Liver (tissue), 9 donors: Measurements from ENCODE around the gene ST6GALNAC5. TPM values are rescaled to one million over a fixed set of nuclear protein-coding genes. Genes with fewer than 3 reads are reported as not detected.

Source experiments
- DNase-seq: peaks from one replicate; pipeline ENCODE4 v3.0.0-alpha.2; 2017; ENCODE audit warnings: low spot score
- H3K27ac ChIP-seq, 2 donors: one replicate each; pipeline ENCODE4 v1.7.0; 2013; ENCODE audit warnings: inconsistent platforms in 2 of 2, low read length in 2 of 2, control low read depth in 1 of 2, low read depth in 1 of 2, mild to moderate bottlenecking in 1 of 2
- H3K27me3 ChIP-seq, 4 donors: one replicate each; pipeline versions ENCODE4 v1.6.1 to v1.7.0; 2013; ENCODE audit warnings: low read length in 3 of 4, inconsistent platforms in 1 of 4, mild to moderate bottlenecking in 1 of 4, moderate library complexity in 1 of 4; ENCODE audit not compliant: control insufficient read depth in 4 of 4, insufficient read depth in 4 of 4
- H3K36me3 ChIP-seq, 4 donors: one replicate each; pipeline versions ENCODE4 v1.6.1 to v1.7.0; 2013; ENCODE audit warnings: low read length in 3 of 4, mild to moderate bottlenecking in 3 of 4, low read depth in 1 of 4, moderate library complexity in 1 of 4; ENCODE audit not compliant: control insufficient read depth in 4 of 4, insufficient read depth in 3 of 4
- H3K4me1 ChIP-seq, 4 donors: one replicate each; pipeline versions ENCODE4 v1.6.1 to v1.7.0; 2013; ENCODE audit warnings: low read length in 3 of 4, mild to moderate bottlenecking in 3 of 4, moderate library complexity in 1 of 4; ENCODE audit not compliant: control insufficient read depth in 4 of 4, insufficient read depth in 4 of 4
- H3K4me3 ChIP-seq, 3 donors: one replicate each; pipeline versions ENCODE4 v1.6.1 to v1.7.0; 2013; ENCODE audit warnings: low read length in 3 of 3, control low read depth in 1 of 3, low read depth in 1 of 3, mild to moderate bottlenecking in 1 of 3
- H3K9ac ChIP-seq, 2 donors: one replicate each; pipeline ENCODE4 v1.7.0; 2013; ENCODE audit warnings: low read length in 2 of 2, mild to moderate bottlenecking in 2 of 2, moderate library complexity in 2 of 2, control low read depth in 1 of 2, low read depth in 1 of 2
- H3K9me3 ChIP-seq, 4 donors: one replicate each; pipeline versions ENCODE4 v1.6.1 to v1.7.0; 2013; ENCODE audit warnings: low read length in 3 of 4; ENCODE audit not compliant: control insufficient read depth in 4 of 4
- ATF3 ChIP-seq: IDR thresholded peaks from 2 replicates; pipeline ENCODE4 v1.6.1; 2016; ENCODE audit warnings: antibody characterized with exemption
- EGR1 ChIP-seq, 2 donors: IDR thresholded peaks; 2 replicates each; pipeline ENCODE4 v1.6.1; 2016 to 2018; ENCODE audit warnings: antibody characterized with exemption in 2 of 2, low read depth in 2 of 2
- FOXA1 ChIP-seq: IDR thresholded peaks from 2 replicates; pipeline ENCODE4 v1.6.1; 2016; ENCODE audit warnings: antibody characterized with exemption
- GABPA ChIP-seq, 2 donors: IDR thresholded peaks in 1 of 2; conservative IDR thresholded peaks in 1 of 2; 2 replicates each; pipeline ENCODE4 v1.6.1; 2016; ENCODE audit warnings: antibody characterized with exemption in 2 of 2, mild to moderate bottlenecking in 1 of 2, moderate library complexity in 1 of 2
- HNF4A ChIP-seq, 2 donors: conservative IDR thresholded peaks; 2 replicates each; pipeline ENCODE4 v1.6.1; 2016; ENCODE audit warnings: antibody characterized with exemption in 2 of 2, mild to moderate bottlenecking in 2 of 2
- HNF4G ChIP-seq: IDR thresholded peaks from 2 replicates; pipeline ENCODE4 v1.6.1; 2016; ENCODE audit warnings: antibody characterized with exemption
- JUND ChIP-seq, 2 donors: IDR thresholded peaks; 2 replicates each; pipeline ENCODE4 v1.6.1; 2016; ENCODE audit warnings: antibody characterized with exemption in 2 of 2
- NR2F2 ChIP-seq: IDR thresholded peaks from 2 replicates; pipeline ENCODE4 v1.6.1; 2016; ENCODE audit warnings: antibody characterized with exemption
- RAD21 ChIP-seq, 2 donors: IDR thresholded peaks; 2 replicates each; pipeline ENCODE4 v1.6.1; 2016; ENCODE audit warnings: antibody characterized with exemption in 2 of 2, mild to moderate bottlenecking in 2 of 2
- REST ChIP-seq: IDR thresholded peaks from 2 replicates; pipeline ENCODE4 v1.6.1; 2016; ENCODE audit warnings: antibody characterized with exemption, mild to moderate bottlenecking
- RXRA ChIP-seq, 2 donors: IDR thresholded peaks; 2 replicates each; pipeline ENCODE4 v1.6.1; 2017 to 2018; ENCODE audit warnings: antibody characterized with exemption in 2 of 2, mild to moderate bottlenecking in 1 of 2
- SP1 ChIP-seq: IDR thresholded peaks from 2 replicates; pipeline ENCODE4 v1.6.1; 2018; ENCODE audit warnings: antibody characterized with exemption, mild to moderate bottlenecking
- TAF1 ChIP-seq: conservative IDR thresholded peaks from 2 replicates; pipeline ENCODE4 v1.6.1; 2016; ENCODE audit warnings: antibody characterized with exemption, mild to moderate bottlenecking
- YY1 ChIP-seq: IDR thresholded peaks from 2 replicates; pipeline ENCODE4 v1.6.1; 2016; ENCODE audit warnings: antibody characterized with exemption, mild to moderate bottlenecking
- WGBS: extraction: QIAGEN DNeasy Blood & Tissue Kit; methylation state at CpG from one replicate; pipeline ENCODE4 v1.1.7; 2013; 5-methylcytosine and 5-hydroxymethylcytosine counted together
- polyA plus RNA-seq, 2 donors: library from polyadenylated mRNA; stranded (reverse) in 1 of 2; unstranded in 1 of 2; fragments of 200-250 nt in 1 of 2; fragments of >200 nt in 1 of 2; fragmentation: Nextera tagmentation in 1 of 2; extraction: Ambion mirVana in 1 of 2; gene quantifications; one replicate each; pipeline versions ENCODE4 v1.2.1 to v1.2.3, GENCODE V29; 2013 to 2015
- total RNA-seq, 2 donors: library from RNA; depleted of rRNA; stranded (reverse); fragments of >200 nt; gene quantifications; one replicate each; pipeline ENCODE4 v1.2.3, GENCODE V29; 2014
- TF ChIP-seq, protein P1 (sequence below): IDR thresholded peaks from 2 replicates; pipeline ENCODE4 v1.6.1; 2016; ENCODE audit warnings: antibody characterized with exemption
- TF ChIP-seq, protein P2 (sequence below): IDR thresholded peaks from 2 replicates; pipeline ENCODE4 v1.6.1; 2016; ENCODE audit warnings: antibody characterized with exemption
- TF ChIP-seq, protein P3 (sequence below): fragments of 150-350 bp; IDR thresholded peaks from 2 replicates; pipeline ENCODE4 v1.5.1; 2017; ENCODE audit warnings: improper control_type of control experiment, low read depth, low read length; ENCODE audit not compliant: missing input control
- donor health status: healthy.
- donor health status: healthy.
- donor health status: healthy.
- donor health status: healthy.
- donor health status: healthy.

Gene ST6GALNAC5
- total and polyA plus RNA-seq, 4 donors = 0.09 to 0.17 TPM; not detected in 2

DNA sequence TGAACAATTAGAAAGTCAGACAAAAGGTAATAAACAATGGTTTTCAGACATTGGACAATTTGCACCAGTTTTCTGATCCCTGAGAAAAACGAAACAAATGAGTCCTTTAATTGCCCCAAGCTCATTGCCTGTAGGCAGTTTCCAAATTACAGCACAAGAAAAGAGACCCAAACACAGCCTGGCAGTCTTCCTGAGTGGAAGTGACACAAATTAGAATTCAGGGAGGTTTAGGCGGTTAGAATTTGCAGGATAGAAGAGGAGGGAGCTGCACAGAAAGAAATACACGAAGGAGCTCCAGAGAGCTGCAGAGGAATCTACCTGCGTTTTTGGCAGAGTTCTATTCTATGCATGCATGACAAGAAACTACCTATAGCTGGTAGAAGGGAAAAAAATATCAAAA is 236.2 kb downstream of the ST6GALNAC5 start:
- Histone ChIP-seq H3K4me3 (no peak overlapping the region), H3K9me3 (no peaks in the 10 kb centered on the region), H3K27me3 (no peaks in the 10 kb centered on the region), H3K4me1 (no peaks in the 10 kb centered on the region), H3K27ac (no peak overlapping the region), H3K36me3 (no peaks in the 10 kb centered on the region), H3K9ac (no peak overlapping the region)
- 89% methylated on average over 4 of the region's 4 CpGs for WGBS
- DNase-seq = no peak
- TF ChIP-seq HNF4A (conservative IDR thresholded peaks at IDR 0.05) = no peak
- no peak for TF ChIP-seq GABPA (IDR thresholded peaks at IDR 0.05 in 1 of 2, conservative IDR thresholded peaks at IDR 0.05 in 1 of 2)
- TF ChIP-seq, protein P1, sequence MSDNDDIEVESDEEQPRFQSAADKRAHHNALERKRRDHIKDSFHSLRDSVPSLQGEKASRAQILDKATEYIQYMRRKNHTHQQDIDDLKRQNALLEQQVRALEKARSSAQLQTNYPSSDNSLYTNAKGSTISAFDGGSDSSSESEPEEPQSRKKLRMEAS = no peak
- TF ChIP-seq NR2F2 = no peak
- no peak for TF ChIP-seq FOXA1
- no peak for TF ChIP-seq HNF4G
- TF ChIP-seq, protein P2, sequence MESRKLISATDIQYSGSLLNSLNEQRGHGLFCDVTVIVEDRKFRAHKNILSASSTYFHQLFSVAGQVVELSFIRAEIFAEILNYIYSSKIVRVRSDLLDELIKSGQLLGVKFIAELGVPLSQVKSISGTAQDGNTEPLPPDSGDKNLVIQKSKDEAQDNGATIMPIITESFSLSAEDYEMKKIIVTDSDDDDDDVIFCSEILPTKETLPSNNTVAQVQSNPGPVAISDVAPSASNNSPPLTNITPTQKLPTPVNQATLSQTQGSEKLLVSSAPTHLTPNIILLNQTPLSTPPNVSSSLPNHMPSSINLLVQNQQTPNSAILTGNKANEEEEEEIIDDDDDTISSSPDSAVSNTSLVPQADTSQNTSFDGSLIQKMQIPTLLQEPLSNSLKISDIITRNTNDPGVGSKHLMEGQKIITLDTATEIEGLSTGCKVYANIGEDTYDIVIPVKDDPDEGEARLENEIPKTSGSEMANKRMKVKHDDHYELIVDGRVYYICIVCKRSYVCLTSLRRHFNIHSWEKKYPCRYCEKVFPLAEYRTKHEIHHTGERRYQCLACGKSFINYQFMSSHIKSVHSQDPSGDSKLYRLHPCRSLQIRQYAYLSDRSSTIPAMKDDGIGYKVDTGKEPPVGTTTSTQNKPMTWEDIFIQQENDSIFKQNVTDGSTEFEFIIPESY = no peak
- TF ChIP-seq JUND (IDR thresholded peaks at IDR 0.05) = no peak
- TF ChIP-seq ATF3 = no peak
- no peak for TF ChIP-seq YY1
- no peak for TF ChIP-seq SP1
- TF ChIP-seq, protein P3, sequence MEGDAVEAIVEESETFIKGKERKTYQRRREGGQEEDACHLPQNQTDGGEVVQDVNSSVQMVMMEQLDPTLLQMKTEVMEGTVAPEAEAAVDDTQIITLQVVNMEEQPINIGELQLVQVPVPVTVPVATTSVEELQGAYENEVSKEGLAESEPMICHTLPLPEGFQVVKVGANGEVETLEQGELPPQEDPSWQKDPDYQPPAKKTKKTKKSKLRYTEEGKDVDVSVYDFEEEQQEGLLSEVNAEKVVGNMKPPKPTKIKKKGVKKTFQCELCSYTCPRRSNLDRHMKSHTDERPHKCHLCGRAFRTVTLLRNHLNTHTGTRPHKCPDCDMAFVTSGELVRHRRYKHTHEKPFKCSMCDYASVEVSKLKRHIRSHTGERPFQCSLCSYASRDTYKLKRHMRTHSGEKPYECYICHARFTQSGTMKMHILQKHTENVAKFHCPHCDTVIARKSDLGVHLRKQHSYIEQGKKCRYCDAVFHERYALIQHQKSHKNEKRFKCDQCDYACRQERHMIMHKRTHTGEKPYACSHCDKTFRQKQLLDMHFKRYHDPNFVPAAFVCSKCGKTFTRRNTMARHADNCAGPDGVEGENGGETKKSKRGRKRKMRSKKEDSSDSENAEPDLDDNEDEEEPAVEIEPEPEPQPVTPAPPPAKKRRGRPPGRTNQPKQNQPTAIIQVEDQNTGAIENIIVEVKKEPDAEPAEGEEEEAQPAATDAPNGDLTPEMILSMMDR = no peak
- no peak for TF ChIP-seq RAD21 (IDR thresholded peaks at IDR 0.05)
- no peak for TF ChIP-seq EGR1 (IDR thresholded peaks at IDR 0.05; ENCODE audit: low read depth in 2 of 2)
- no peak for TF ChIP-seq REST
- no peak for TF ChIP-seq TAF1
- no peak for TF ChIP-seq RXRA (IDR thresholded peaks at IDR 0.05)

DNA sequence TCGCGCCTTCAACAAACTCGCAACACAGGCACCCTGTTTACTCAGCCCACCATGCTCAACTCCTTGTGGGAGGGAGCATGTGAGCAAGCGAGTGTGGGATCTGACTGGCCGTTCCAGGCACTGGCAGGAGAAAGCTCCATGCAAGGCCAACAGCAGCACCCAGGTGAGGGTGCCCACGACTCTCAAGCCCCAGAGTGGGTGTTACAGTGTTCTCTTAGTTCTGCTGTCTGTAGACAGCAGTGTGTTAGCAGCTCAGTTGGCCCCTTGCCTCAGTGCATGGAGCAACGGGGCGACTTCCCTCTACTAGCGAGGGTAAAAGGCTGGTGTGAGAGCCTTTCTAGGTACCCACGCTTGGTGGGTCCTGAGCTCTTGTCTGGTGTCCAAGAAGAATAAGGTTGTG is 237.4 kb downstream of the ST6GALNAC5 start:
- no peaks in the 10 kb centered on the region for H3K27me3 ChIP-seq
- WGBS = 97% methylated on average over 10 of the region's 10 CpGs
- H3K9me3 ChIP-seq = no peaks in the 10 kb centered on the region
- H3K4me1 ChIP-seq = no peaks in the 10 kb centered on the region
- no peaks in the 10 kb centered on the region for H3K36me3 ChIP-seq
- no peak for DNase-seq
- no peak overlapping the region for H3K9ac ChIP-seq
- no peak overlapping the region for H3K27ac ChIP-seq
- no peak overlapping the region for H3K4me3 ChIP-seq
- TF ChIP-seq HNF4A (conservative IDR thresholded peaks at IDR 0.05) = no peak
- TF ChIP-seq, protein P3 = no peak
- no peak for TF ChIP-seq SP1
- TF ChIP-seq HNF4G = no peak
